ENCODE measurements around the gene LY6G6F. TPM values are rescaled to one million over a fixed set of nuclear protein-coding genes. Genes with fewer than 3 reads are reported as not detected.

Gene LY6G6F
- total RNA-seq, 2 experiments from 2014 or later: not detected

DNA sequence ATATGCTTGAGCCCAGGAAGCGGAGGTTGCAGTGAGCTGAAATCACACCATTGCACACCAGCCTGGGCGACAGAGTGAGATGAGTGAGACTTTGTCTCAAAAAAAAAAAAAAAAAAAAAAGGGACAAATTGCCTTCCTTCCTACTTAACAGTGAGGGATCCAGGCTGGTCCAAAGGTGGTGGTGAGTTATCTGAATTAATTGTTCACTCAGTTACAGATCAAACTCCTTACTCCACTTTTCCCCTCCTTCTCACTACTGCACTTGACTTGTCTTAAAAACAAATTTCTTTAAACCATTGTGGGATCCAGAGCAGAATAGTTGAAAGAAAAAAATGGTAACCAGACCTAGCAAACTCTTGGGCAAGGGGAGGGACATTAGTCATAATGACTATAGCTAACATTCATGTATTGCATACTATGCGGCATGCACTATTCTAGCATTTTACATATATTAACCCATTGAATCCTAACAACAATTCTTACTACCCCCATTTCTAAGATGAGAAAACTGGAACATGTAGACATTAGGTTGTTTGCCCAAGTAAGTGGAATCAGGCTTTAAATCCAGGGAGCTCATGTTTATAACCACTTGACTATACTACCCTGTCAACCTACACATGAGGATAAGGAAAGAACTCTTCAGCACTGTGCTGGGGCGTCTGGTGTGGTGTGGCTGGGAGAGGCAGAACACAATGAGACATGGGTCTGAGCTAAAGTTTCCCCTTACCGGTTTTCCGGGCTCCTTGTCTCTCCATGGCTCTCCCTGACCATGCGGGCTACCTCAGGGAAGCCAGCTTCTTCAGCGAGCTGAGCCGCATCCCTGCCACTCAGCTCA is 43.3 kb upstream of the LY6G6F start:
- ATAC-seq (no peak), DNase-seq (no peak)
- Mint-ChIP-seq H3K36me3 (ENCODE audit: low read depth) (peaks cover 81% of the 10 kb centered on the region), H3K4me3 (peak overlapping the region; percentile 96), H3K27ac (peak overlapping the region; percentile 95), H3K27me3 (ENCODE audit: low read depth) (no peaks in the 10 kb centered on the region), H3K4me1 (ENCODE audit: low read depth) (peaks cover 80% of the 10 kb centered on the region), H3K9me3 (ENCODE audit: insufficient read depth) (no peaks in the 10 kb centered on the region)
- ChIA-PET POLR2A (interaction anchor here (0.6 to 4.5 kb wide), 7 partner anchors 9 to 163 kb away, joined by 3 to 109 read pairs (median 14); partner anchors contain the start of genes APOM, BAG6, DDX39B and HSPA1B), CTCF (interaction anchor here (0.7 to 4.5 kb wide), 7 partner anchors 11 to 289 kb away, joined by 3 to 34 read pairs (median 4); partner anchors contain the start of genes ATP6V1G2, BAG6 and LTB)

DNA sequence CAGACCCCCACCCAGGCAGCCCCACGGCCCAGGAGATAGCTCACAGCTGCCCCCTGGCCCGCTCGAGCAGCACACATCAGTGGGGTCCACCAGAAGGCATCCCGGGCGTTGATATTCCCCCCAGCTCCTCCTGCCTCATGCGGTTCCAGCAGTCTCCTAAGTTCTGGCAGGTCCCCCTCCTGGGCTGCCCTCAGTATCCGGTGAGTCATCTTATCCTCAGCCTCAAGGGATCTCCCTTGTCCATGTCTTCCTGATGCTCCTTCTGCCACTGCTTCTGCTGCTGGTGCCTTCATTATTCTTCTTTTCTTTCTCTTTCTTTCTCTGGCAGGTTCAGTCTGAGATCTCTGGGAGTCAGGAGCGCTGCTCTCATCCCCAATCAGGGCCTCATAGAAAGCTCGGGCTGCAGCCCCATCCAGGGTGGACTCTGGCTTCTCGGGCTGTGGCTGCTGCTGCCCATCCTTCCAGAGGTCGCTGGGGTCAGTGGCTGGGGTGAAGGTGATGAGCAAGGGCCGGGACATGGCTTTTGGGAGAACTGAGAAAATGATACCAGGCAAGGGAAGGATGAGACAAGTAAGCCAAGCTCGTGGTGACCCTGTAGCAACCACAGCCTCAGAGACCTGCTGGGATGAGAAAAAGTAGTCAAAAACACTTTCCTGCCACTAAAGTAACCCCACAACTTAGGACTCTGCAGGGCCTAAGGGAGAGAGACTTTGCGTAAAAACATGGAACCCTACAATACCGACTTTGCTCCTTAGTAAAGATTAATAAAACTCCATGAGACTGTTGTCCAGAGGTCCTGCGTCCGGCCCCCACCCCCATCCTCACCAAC is 42.5 kb upstream of the LY6G6F start:
- peak overlapping the region; percentile 96 for H3K4me3 Mint-ChIP-seq
- no peaks in the 10 kb centered on the region for H3K27me3 Mint-ChIP-seq (ENCODE audit: low read depth)
- ATAC-seq (no peak), DNase-seq (no peak)
- no peaks in the 10 kb centered on the region for H3K9me3 Mint-ChIP-seq (ENCODE audit: insufficient read depth)
- H3K36me3 Mint-ChIP-seq (ENCODE audit: low read depth): peaks cover 81% of the 10 kb centered on the region
- H3K27ac Mint-ChIP-seq: peak overlapping the region; percentile 95
- peaks cover 79% of the 10 kb centered on the region for H3K4me1 Mint-ChIP-seq (ENCODE audit: low read depth)
- POLR2A ChIA-PET: interaction anchor here (0.7 to 4.5 kb wide), 21 partner anchors 8 to 1307 kb away, joined by 3 to 109 read pairs (median 5); partner anchors contain the start of genes APOM, BAG6, DDX39B and HSPA1A
- CTCF ChIA-PET: interaction anchor here (0.8 to 4.5 kb wide), 12 partner anchors 11 to 288 kb away, joined by 3 to 34 read pairs (median 4); partner anchors contain the start of genes ATP6V1G2, BAG6, HSPA1B and LTB

DNA sequence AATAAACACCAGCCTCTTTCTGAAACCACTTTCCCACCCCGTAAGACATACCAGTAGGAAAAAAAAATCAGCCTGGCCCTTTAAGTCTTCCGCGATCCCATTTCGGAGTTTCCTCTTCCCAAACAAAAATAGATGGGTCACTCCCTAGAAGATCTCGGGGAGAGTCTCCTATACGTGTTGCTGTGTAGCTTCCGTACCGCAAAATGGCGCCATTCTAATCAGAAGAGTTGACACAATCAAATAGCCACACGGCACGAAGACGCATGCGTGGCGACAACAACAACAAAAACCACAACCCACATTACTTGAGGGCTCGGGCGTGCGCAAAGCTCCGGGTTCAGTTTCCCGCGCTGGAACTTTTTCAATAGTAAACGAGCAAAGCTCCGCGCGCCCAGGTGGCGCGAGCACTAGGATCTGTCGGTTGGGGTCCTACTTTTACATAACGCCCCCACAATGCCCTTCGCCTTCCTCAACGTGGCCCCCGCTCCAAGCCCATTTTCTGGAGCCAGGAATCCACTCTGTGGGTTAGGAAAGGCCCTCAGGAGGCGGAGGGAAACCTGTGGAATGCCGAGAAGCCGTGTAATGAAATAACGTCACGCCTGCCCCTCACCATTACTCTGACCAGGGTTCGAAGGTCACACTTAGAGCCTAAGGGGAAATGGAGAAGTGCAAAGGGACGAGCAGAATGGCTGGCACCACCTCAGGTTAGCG is 41.7 kb upstream of the LY6G6F start, which contains the start of gene GPANK1:
GPANK1 (minus strand) TSS at position 208 of the 711 bp plus-strand sequence. CDS start 519 bp downstream, outside the sequence.
- DNase-seq (peak; percentile 96), ATAC-seq (peak; percentile 34)
- POLR2A ChIA-PET: interaction anchor here (0.7 to 4.5 kb wide), 22 partner anchors 11 to 1307 kb away, joined by 3 to 109 read pairs (median 6); partner anchors contain the start of genes ABHD16A, APOM, BAG6 and DDX39B
- Mint-ChIP-seq H3K4me1 (ENCODE audit: low read depth) (peaks cover 77% of the 10 kb centered on the region), H3K36me3 (ENCODE audit: low read depth) (peaks cover 82% of the 10 kb centered on the region), H3K4me3 (peak within 1 kb of the TSS; percentile 96), H3K9me3 (ENCODE audit: insufficient read depth) (no peaks in the 10 kb centered on the region), H3K27ac (peak within 1 kb of the TSS; percentile 95), H3K27me3 (ENCODE audit: low read depth) (no peaks in the 10 kb centered on the region)
- CTCF ChIA-PET: interaction anchor here (0.8 to 4.5 kb wide), 8 partner anchors 12 to 163 kb away, joined by 3 to 34 read pairs (median 4); partner anchors contain the start of genes ATP6V1G2, BAG6, HSPA1B and NFKBIL1

DNA sequence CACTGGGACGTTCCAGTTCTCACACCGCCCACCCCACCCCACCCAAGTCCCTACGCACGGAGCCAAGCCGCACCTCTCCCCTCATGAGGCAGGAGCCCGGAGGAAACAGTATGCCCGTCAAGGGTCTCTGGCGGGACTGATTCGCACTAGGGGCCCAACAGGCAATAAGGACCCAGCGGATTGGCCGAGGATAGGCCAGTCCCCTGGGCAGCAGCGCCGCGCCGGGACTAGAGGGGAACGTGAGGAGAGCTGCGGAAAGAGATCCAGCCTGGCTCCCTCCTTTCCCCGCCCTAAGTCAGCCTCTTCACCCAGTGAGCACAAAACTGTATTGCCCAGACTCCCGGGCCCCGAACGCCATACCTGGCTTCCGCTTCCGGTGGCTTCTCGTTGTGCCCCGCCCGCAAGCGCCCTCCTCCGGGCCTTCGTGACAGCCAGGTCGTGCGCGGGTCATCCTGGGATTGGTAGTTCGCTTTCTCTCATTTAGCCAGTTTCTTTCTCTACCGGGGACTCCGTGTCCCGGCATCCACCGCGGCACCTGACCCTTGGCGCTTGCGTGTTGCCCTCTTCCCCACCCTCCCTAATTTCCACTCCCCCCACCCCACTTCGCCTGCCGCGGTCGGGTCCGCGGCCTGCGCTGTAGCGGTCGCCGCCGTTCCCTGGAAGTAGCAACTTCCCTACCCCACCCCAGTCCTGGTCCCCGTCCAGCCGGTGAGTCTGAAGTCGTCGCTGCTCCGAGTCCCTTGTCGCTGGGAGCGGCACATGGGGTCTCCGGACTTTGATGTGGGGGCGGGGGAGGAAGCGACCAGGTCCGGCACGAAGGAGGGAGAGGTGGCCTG is 40.9 kb upstream of the LY6G6F start, which contains the start of gene CSNK2B:
CSNK2B (plus strand) TSS at position 580 of the 836 bp plus-strand sequence. CDS start 752 bp downstream, outside the sequence.
- peak within 1 kb of the TSS; percentile 95 for H3K27ac Mint-ChIP-seq
- H3K36me3 Mint-ChIP-seq (ENCODE audit: low read depth): peaks cover 85% of the 10 kb centered on the region
- H3K27me3 Mint-ChIP-seq (ENCODE audit: low read depth): no peaks in the 10 kb centered on the region
- ChIA-PET POLR2A (interaction anchor here (0.7 to 4.5 kb wide), 20 partner anchors 12 to 1306 kb away, joined by 3 to 109 read pairs (median 6); partner anchors contain the start of genes ABHD16A, APOM, BAG6 and DDX39B), CTCF (interaction anchor here (1.1 to 4.5 kb wide), 4 partner anchors 13 to 104 kb away, joined by 3 to 34 read pairs (median 4); partner anchors contain the start of genes BAG6 and MSH5)
- peak; percentile 99 for DNase-seq
- H3K9me3 Mint-ChIP-seq (ENCODE audit: insufficient read depth): no peaks in the 10 kb centered on the region
- H3K4me3 Mint-ChIP-seq: peak within 1 kb of the TSS; percentile 96
- ATAC-seq: peak; percentile 85
- H3K4me1 Mint-ChIP-seq (ENCODE audit: low read depth): peaks cover 73% of the 10 kb centered on the region

DNA sequence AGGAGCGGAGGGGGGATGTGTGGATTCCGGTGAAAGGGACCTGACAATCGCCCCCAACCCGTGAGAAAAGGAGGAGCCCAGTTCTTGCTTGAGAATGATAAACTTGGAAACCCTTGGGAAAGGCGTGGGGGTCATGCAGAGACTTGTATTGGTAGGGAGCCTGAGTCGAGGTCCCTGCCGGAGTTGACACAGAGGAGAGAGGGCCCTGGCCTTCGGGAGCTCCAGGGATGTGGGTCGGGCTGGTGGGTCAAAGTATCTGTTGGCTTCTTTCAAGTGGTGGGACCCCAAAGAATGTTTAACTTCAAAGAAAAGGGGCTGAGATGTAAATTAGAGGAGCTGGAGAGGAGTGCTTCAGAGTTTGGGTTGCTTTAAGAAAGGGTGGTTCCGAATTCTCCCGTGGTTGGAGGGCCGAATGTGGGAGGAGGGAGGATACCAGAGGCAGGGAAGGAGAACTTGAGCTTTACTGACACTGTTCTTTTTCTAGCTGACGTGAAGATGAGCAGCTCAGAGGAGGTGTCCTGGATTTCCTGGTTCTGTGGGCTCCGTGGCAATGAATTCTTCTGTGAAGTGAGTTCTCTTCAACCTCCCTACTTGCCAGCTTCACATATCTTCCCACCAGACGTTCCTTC is 40.2 kb upstream of the LY6G6F start:
- POLR2A ChIA-PET: interaction anchor here (0.8 to 4.5 kb wide), 5 partner anchors 13 to 124 kb away, joined by 3 to 109 read pairs (median 23); partner anchors contain the start of genes APOM, BAG6, DDX39B and MSH5
- DNase-seq (no peak), ATAC-seq (no peak)
- Mint-ChIP-seq H3K36me3 (ENCODE audit: low read depth) (peaks cover 88% of the 10 kb centered on the region), H3K27me3 (ENCODE audit: low read depth) (no peaks in the 10 kb centered on the region), H3K4me3 (peak overlapping the region; percentile 96), H3K27ac (peak overlapping the region; percentile 95), H3K9me3 (ENCODE audit: insufficient read depth) (no peaks in the 10 kb centered on the region), H3K4me1 (ENCODE audit: low read depth) (peaks cover 65% of the 10 kb centered on the region)
- CTCF ChIA-PET: interaction anchor here (0.6 to 4.5 kb wide), 7 partner anchors 13 to 161 kb away, joined by 3 to 34 read pairs (median 3); partner anchors contain the start of genes BAG6, HSPA1B and MSH5

DNA sequence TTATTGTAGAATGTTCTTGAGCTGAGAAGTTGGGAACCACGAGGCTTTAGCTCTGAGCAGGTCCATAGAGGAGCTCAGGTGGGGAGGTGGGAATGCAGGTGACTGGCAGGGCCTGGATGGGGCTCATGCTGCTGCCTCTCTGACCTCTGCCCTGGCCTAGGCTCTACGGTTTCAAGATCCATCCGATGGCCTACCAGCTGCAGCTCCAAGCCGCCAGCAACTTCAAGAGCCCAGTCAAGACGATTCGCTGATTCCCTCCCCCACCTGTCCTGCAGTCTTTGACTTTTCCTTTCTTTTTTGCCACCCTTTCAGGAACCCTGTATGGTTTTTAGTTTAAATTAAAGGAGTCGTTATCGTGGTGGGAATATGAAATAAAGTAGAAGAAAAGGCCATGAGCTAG is 37.0 kb upstream of the LY6G6F start, which contains the start of gene LY6G5B:
LY6G5B (plus strand) TSS at position 301 of the 400 bp plus-strand sequence. CDS start 975 bp downstream, outside the sequence.
- DNase-seq: no peak
- no peaks in the 10 kb centered on the region for H3K9me3 Mint-ChIP-seq (ENCODE audit: insufficient read depth)
- peaks cover 76% of the 10 kb centered on the region for H3K36me3 Mint-ChIP-seq (ENCODE audit: low read depth)
- H3K27ac Mint-ChIP-seq: peak within 1 kb of the TSS; percentile 24
- no peak for ATAC-seq
- CTCF ChIA-PET: interaction anchor here (0.7 to 1.4 kb wide), 2 partner anchors 15 to 21 kb away, joined by 3 read pairs; no protein-coding TSS in a partner anchor
- no peaks in the 10 kb centered on the region for H3K27me3 Mint-ChIP-seq (ENCODE audit: low read depth)
- H3K4me3 Mint-ChIP-seq: no peak within 1 kb of the TSS
- POLR2A ChIA-PET: interaction anchor here (1.3 kb wide), 1 partner anchor 71 kb away, joined by 4 read pairs; the partner anchor contains the start of gene MSH5
- peaks cover 37% of the 10 kb centered on the region for H3K4me1 Mint-ChIP-seq (ENCODE audit: low read depth)

DNA sequence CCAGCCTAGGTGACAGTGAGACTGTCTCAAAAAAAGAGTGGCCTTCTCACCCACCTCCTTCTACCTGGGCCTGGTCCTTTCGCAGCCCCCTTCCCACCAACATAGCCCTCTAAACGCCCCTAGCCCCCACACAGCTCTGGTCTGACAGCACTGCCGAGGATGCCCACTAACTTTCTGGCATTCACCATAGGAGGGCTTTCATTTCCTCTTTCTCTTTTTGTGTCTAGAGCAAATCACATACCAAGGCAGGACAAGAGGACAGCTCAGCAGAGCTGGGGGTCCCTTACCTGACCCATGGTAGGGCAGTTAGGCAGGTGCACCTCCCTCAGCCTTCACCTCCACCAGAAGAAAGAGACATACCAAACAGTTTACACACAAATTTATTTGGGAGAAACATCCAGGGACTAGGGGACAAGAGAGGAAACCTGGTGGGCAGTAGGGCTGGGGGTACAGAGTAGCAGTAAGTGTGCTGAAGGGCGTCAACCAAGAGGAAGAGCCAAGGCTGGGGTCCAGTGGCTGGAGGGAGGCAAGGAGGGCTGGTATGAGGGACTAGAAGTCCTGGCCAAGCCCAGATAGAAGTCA is 30.3 kb upstream of the LY6G6F start:
- ATAC-seq: no peak
- POLR2A ChIA-PET: interaction anchor here (1.0 to 1.3 kb wide), 2 partner anchors 12 to 60 kb away, joined by 3 to 4 read pairs; partner anchors contain the start of genes CLIC1 and GPANK1
- Mint-ChIP-seq H3K27ac (peak overlapping the region; percentile 25), H3K9me3 (ENCODE audit: insufficient read depth) (no peaks in the 10 kb centered on the region), H3K36me3 (ENCODE audit: low read depth) (peaks cover 21% of the 10 kb centered on the region), H3K4me1 (ENCODE audit: low read depth) (peaks cover 35% of the 10 kb centered on the region), H3K27me3 (ENCODE audit: low read depth) (no peaks in the 10 kb centered on the region), H3K4me3 (no peak overlapping the region)
- CTCF ChIA-PET: interaction anchor here (0.5 kb wide), 1 partner anchor 264 kb away, joined by 3 read pairs; no protein-coding TSS in a partner anchor
- DNase-seq: no peak

DNA sequence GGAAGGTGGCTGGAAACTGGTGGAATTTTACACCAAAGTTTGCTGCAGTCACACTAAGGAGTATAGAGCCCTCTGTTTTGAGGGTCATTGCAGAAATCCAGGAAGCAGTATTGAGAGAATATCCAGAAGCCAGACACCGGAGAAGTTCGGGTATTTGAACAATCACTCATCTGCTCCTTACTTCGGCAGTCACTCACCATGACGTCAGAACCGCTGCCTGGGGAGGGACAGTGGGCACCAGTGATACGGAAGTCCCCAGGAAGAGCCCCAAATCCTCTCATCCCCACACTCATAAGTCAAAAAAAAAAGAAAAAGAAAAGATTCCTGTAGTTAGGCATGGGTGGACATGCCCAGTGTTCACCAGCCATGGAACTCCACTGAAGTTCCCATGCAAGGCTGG is 29.8 kb upstream of the LY6G6F start:
- no peak overlapping the region for H3K27ac Mint-ChIP-seq
- no peaks in the 10 kb centered on the region for H3K9me3 Mint-ChIP-seq (ENCODE audit: insufficient read depth)
- H3K27me3 Mint-ChIP-seq (ENCODE audit: low read depth): no peaks in the 10 kb centered on the region
- DNase-seq (no peak), ATAC-seq (no peak)
- ChIA-PET CTCF (interaction anchor here (0.5 to 1.8 kb wide), 2 partner anchors 14 to 263 kb away, joined by 3 to 7 read pairs; no protein-coding TSS in a partner anchor), POLR2A (interaction anchor here (1.3 kb wide), 1 partner anchor 12 kb away, joined by 3 read pairs; the partner anchor contains the start of gene GPANK1)
- H3K4me3 Mint-ChIP-seq: no peak overlapping the region
- peaks cover 40% of the 10 kb centered on the region for H3K4me1 Mint-ChIP-seq (ENCODE audit: low read depth)
- peaks cover 18% of the 10 kb centered on the region for H3K36me3 Mint-ChIP-seq (ENCODE audit: low read depth)

DNA sequence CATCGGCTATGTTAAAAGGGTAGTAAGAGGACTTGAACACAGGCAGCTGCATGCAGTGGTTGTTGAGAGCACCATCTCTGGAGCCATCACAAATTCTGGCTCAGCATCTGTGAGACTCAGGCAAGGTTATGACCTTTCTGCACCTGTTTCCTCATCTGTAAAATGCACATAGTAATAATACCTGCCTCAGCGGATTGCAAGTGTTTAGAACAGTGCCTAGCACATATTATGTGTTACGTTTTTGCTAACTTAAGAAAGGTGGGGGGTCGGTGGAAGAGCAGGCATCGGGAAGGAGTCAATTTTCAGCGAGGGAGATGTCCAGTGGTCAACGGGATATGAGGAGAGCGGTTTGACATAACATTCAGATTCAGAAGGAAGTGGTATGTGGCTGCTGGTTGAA is 28.7 kb upstream of the LY6G6F start:
- no peak for ATAC-seq
- H3K9me3 Mint-ChIP-seq (ENCODE audit: insufficient read depth): no peaks in the 10 kb centered on the region
- no peak for DNase-seq
- POLR2A ChIA-PET: interaction anchor here (0.6 to 1.3 kb wide), 2 partner anchors 13 to 284 kb away, joined by 3 read pairs; partner anchors contain the start of gene GPANK1
- peaks cover 9% of the 10 kb centered on the region for H3K36me3 Mint-ChIP-seq (ENCODE audit: low read depth)
- no peak overlapping the region for H3K4me3 Mint-ChIP-seq
- no peak overlapping the region for H3K27ac Mint-ChIP-seq
- H3K4me1 Mint-ChIP-seq (ENCODE audit: low read depth): peaks cover 43% of the 10 kb centered on the region
- no peaks in the 10 kb centered on the region for H3K27me3 Mint-ChIP-seq (ENCODE audit: low read depth)
- CTCF ChIA-PET: interaction anchor here (0.7 to 1.8 kb wide), 2 partner anchors 13 to 60 kb away, joined by 4 to 7 read pairs; no protein-coding TSS in a partner anchor

All from activated CD8-positive, alpha-beta T cell treated with anti-CD3 and anti-CD28 coated beads, Interleukin-2, amount 10 ng/mL, durations not matched to agents 7 days and 5 days (primary cell).